PC-9 (cell line): Measurements from ENCODE around the gene GABPB1. TPM values are rescaled to one million over a fixed set of nuclear protein-coding genes. Genes with fewer than 3 reads are reported as not detected.

Source experiments
- BruUV-seq: library from RNA; stranded (reverse); fragments of 400-500 nt; replicated peaks from 2 replicates; lab custom pipeline; 2021; lab: Mats Ljungman, UMichigan
- CTCF ChIA-PET: fragments of 300-600 bp; sonication (Branson Sonifier 250); formaldehyde crosslinking; loops from one replicate; lab custom pipeline; 2022; ENCODE audit warnings: antibody characterized with exemption; lab: Charles Lee
- POLR2A ChIA-PET: fragments of 300-600 bp; sonication (Branson Sonifier 250); formaldehyde crosslinking; loops from one replicate; lab custom pipeline; 2022; ENCODE audit warnings: antibody characterized with exemption; ENCODE audit not compliant: unreplicated experiment; lab: Charles Lee
- DNase-seq, 2 experiments: peaks; one replicate each; pipeline versions ENCODE4 v3.0.0 to v3.0.0-alpha.2; 2015 to 2022; ENCODE audit warnings: mixed read lengths in 1 of 2
- H2AFZ ChIP-seq: fragments of 200-600 bp; sonication (generic); 2 replicates; pipeline ENCODE4 v1.8.1; 2017; ENCODE audit warnings: antibody characterized with exemption
- H3F3A ChIP-seq: fragments of 200-600 bp; sonication (generic); 2 replicates; pipeline ENCODE4 v1.8.1; 2017; ENCODE audit warnings: antibody characterized with exemption, mild to moderate bottlenecking, low read depth; ENCODE audit not compliant: insufficient read depth
- H3K27ac ChIP-seq: fragments of 200-600 bp; sonication (generic); 2 replicates; pipeline ENCODE4 v1.6.1; 2016; ENCODE audit warnings: mixed run types
- H3K27me3 ChIP-seq: fragments of 200-600 bp; sonication (generic); 2 replicates; pipeline ENCODE4 v1.6.1; 2016; ENCODE audit warnings: low read depth, mixed run types; ENCODE audit not compliant: insufficient read depth
- H3K36me3 ChIP-seq: fragments of 200-600 bp; sonication (generic); 2 replicates; pipeline ENCODE4 v1.6.1; 2016; ENCODE audit warnings: low read depth, mixed run types
- H3K4me1 ChIP-seq: fragments of 200-600 bp; sonication (generic); replicated peaks from 2 replicates; pipeline ENCODE4 v1.6.1; 2016; ENCODE audit warnings: mixed run types; ENCODE audit not compliant: insufficient read depth
- H3K4me2 ChIP-seq: fragments of 200-600 bp; sonication (generic); 2 replicates; pipeline ENCODE4 v1.6.1; 2017; ENCODE audit warnings: mixed run types
- H3K4me3 ChIP-seq: fragments of 200-600 bp; sonication (generic); 2 replicates; pipeline ENCODE4 v1.6.1; 2016; ENCODE audit warnings: mixed run types
- H3K79me2 ChIP-seq: fragments of 200-600 bp; sonication (generic); 2 replicates; pipeline ENCODE4 v1.6.1; 2017; ENCODE audit warnings: low read depth, mixed run types
- H3K9me2 ChIP-seq: fragments of 200-600 bp; sonication (generic); 2 replicates; pipeline ENCODE4 v1.8.1; 2017; ENCODE audit warnings: mild to moderate bottlenecking; ENCODE audit not compliant: insufficient read depth
- H3K9me3 ChIP-seq: fragments of 200-600 bp; sonication (generic); 2 replicates; pipeline ENCODE4 v1.8.1; 2016; ENCODE audit warnings: low read depth; ENCODE audit not compliant: insufficient read depth
- H4K20me1 ChIP-seq: fragments of 200-600 bp; sonication (generic); 2 replicates; pipeline ENCODE4 v1.8.1; 2017; ENCODE audit not compliant: insufficient read depth
- CTCF ChIP-seq: fragments of 200-600 bp; sonication (generic); conservative IDR thresholded peaks from 2 replicates; pipeline ENCODE4 v1.6.1; 2017; ENCODE audit warnings: mixed run types, antibody characterized with exemption, mild to moderate bottlenecking, moderate library complexity
- EZH2 ChIP-seq: fragments of 200-600 bp; sonication (generic); IDR thresholded peaks from 2 replicates; pipeline ENCODE4 v1.8.0; 2017; ENCODE audit warnings: antibody characterized with exemption, low read depth
- intact Hi-C: fragments of 100-400 bp; cut with micrococcal nuclease; formaldehyde crosslinking; loops from one replicate; pipeline ENCODE4 v1.10.0; 2022; ENCODE audit not compliant: unreplicated experiment
- total RNA-seq: library from RNA; stranded (reverse); gene quantifications from 2 replicates; pipeline ENCODE4 v1.2.3, GENCODE V29; 2021

GABPB1 gene
- total RNA-seq, 1 experiment from 2014 or later = 21.7 TPM

- TF ChIP-seq EZH2 (no peak), CTCF (peak; percentile 45)
- H3K4me2 ChIP-seq = no peak overlapping the region
- H3F3A ChIP-seq = 0 out of 2 replicates have a peak, but pooled peaks cover under 1% of the 10 kb centered on the region
- H3K9me3 ChIP-seq = no peaks in the 10 kb centered on the region
- DNase-seq = no peak
- H2AFZ ChIP-seq = no peak overlapping the region
- H3K4me3 ChIP-seq = no peak overlapping the region
- no peaks in the 10 kb centered on the region for H3K9me2 ChIP-seq
- H3K27ac ChIP-seq = no peak overlapping the region
- H3K4me1 ChIP-seq = peaks cover 17% of the 10 kb centered on the region
- peaks cover 16% of the 10 kb centered on the region for H3K36me3 ChIP-seq
- no TSS peak for BruUV-seq
- CTCF ChIA-PET = no interaction called here
- peaks cover 34% of the 10 kb centered on the region for H3K79me2 ChIP-seq
- no peaks in the 10 kb centered on the region for H4K20me1 ChIP-seq
- H3K27me3 ChIP-seq = no peaks in the 10 kb centered on the region
- intact Hi-C loops = no loop called here
- POLR2A ChIA-PET = interaction anchor here (0.5 kb wide), 1 partner anchor 32 kb away, joined by 8 read pairs; no protein-coding TSS in a partner anchor
These were observed 3.8 kb upstream of the GABPB1 start for GRCh38 chr15:50358845-50359244.

GRCh38 chr15:50355980-50356379 is 982 bp upstream of the GABPB1 start:
- H3F3A ChIP-seq = peaks cover 5% of the 10 kb centered on the region; the same call in 1 of the 2 replicates
- intact Hi-C loops = loop anchor here (2.0 kb wide), 1 partner anchor 35 kb away; no protein-coding TSS in a partner anchor
- TF ChIP-seq EZH2 (no peak), CTCF (no peak)
- H3K27me3 ChIP-seq = no peaks in the 10 kb centered on the region
- peaks cover 30% of the 10 kb centered on the region for H3K4me1 ChIP-seq
- POLR2A ChIA-PET = interaction anchor here (1.4 kb wide), 1 partner anchor 69 kb away, joined by 34 read pairs; the partner anchor contains the start of gene USP8
- no peak overlapping the region; the same call in 1 of the 2 replicates for H2AFZ ChIP-seq
- peaks cover 63% of the 10 kb centered on the region for H3K79me2 ChIP-seq
- peak overlapping the region; percentile 76 for H3K4me3 ChIP-seq
- peak overlapping the region; percentile 100 for H3K4me2 ChIP-seq
- H3K9me2 ChIP-seq = no peaks in the 10 kb centered on the region
- CTCF ChIA-PET = no interaction called here
- no peaks in the 10 kb centered on the region for H3K9me3 ChIP-seq
- H3K36me3 ChIP-seq = peaks cover 16% of the 10 kb centered on the region
- no peak for DNase-seq
- peak overlapping the region; percentile 96 for H3K27ac ChIP-seq
- H4K20me1 ChIP-seq = no peaks in the 10 kb centered on the region
- no TSS peak for BruUV-seq

- Histone ChIP-seq H3K36me3 (peaks cover 16% of the 10 kb centered on the region), H2AFZ (peak overlapping the region; percentile 76), H3K27ac (peak overlapping the region; percentile 96), H3K4me2 (peak overlapping the region; percentile 100), H3K79me2 (peaks cover 67% of the 10 kb centered on the region), H3K9me3 (no peaks in the 10 kb centered on the region), H3K4me1 (peaks cover 30% of the 10 kb centered on the region), H3K9me2 (no peaks in the 10 kb centered on the region), H4K20me1 (no peaks in the 10 kb centered on the region), H3K27me3 (no peaks in the 10 kb centered on the region), H3F3A (peaks cover 5% of the 10 kb centered on the region; the same call in 1 of the 2 replicates), H3K4me3 (peak overlapping the region; percentile 76)
- ChIA-PET POLR2A (interaction anchor here (0.7 to 1.4 kb wide), 3 partner anchors 16 to 69 kb away, joined by 5 to 34 read pairs (median 6); partner anchors contain the start of gene USP8), CTCF (no interaction called here)
- no peak for TF ChIP-seq EZH2
- intact Hi-C loops = loop anchor here (2.0 kb wide), 1 partner anchor 35 kb away; no protein-coding TSS in a partner anchor
- BruUV-seq = TSS peak; percentile 67
- no peak for DNase-seq
These were observed 564 bp upstream of the GABPB1 start for GRCh38 chr15:50355619-50355905.
